GM21367 (cell line): ENCODE results near the gene ARHGAP45.

Experiments used
- ATAC-seq: cut with Tn5 transposase; IDR thresholded peaks from one replicate; pipeline ENCODE4 v1.9.1; 2021; ENCODE audit not compliant: unreplicated experiment

ARHGAP45 gene

GRCh38 chr19:1103708-1104310 is 36.8 kb downstream of the ARHGAP45 start, which contains the start of gene GPX4:
TSS of gene GPX4 (plus strand) at chr19:1103994. CDS start at chr19:1104044, 50 bp downstream.
- peak; percentile 53 for ATAC-seq

- peak; percentile 18 for ATAC-seq
These were observed 37.5 kb downstream of the ARHGAP45 start for GRCh38 chr19:1104311-1105007.

- no peak for ATAC-seq
These were observed 38.3 kb downstream of the ARHGAP45 start for GRCh38 chr19:1105008-1105872.

- ATAC-seq, result no peak
These were observed 39.2 kb downstream of the ARHGAP45 start for GRCh38 chr19:1105873-1106840.

GRCh38 chr19:1106841-1107660 is 40.1 kb downstream of the ARHGAP45 start:
- ATAC-seq, result no peak

- ATAC-seq, result no peak
These were observed 40.8 kb downstream of the ARHGAP45 start for GRCh38 chr19:1107661-1108261.

- ATAC-seq, result no peak
These were observed 41.5 kb downstream of the ARHGAP45 start for GRCh38 chr19:1108291-1109031.

- no peak for ATAC-seq
These were observed 42.1 kb downstream of the ARHGAP45 start for GRCh38 chr19:1109032-1109551.

GRCh38 chr19:1109697-1110671 is 43.0 kb downstream of the ARHGAP45 start:
- no peak for ATAC-seq

GRCh38 chr19:1110809-1111640 is 44.1 kb downstream of the ARHGAP45 start:
- no peak for ATAC-seq

- no peak for ATAC-seq
These were observed 44.8 kb downstream of the ARHGAP45 start for GRCh38 chr19:1111641-1112267.

GRCh38 chr19:1112268-1113029 is 45.5 kb downstream of the ARHGAP45 start:
- ATAC-seq, result no peak

- ATAC-seq, result no peak
These were observed 46.3 kb downstream of the ARHGAP45 start for GRCh38 chr19:1113030-1113985.

- ATAC-seq, result no peak
These were observed 47.1 kb downstream of the ARHGAP45 start for GRCh38 chr19:1113986-1114483.
